GM21423 (cell line): Measurements from ENCODE around the gene AIMP2.
"Not testable (repeated sequence)": the region's sequence is repeated elsewhere in the genome, so short reads cannot be mapped to it uniquely, and the experiment has no call there.

Experiments used
- ATAC-seq: cut with Tn5 transposase; IDR thresholded peaks from one replicate; pipeline ENCODE4 v1.9.1; 2021; ENCODE audit warnings: mild to moderate bottlenecking, moderate library complexity; ENCODE audit not compliant: unreplicated experiment

Gene AIMP2

GRCh38 chr7:6026011-6026819, 17.1 kb downstream of the AIMP2 start:
- peak; percentile 87 for ATAC-seq

- ATAC-seq = no peak
Observed at GRCh38 chr7:6026820-6027311, 17.8 kb downstream of the AIMP2 start.

GRCh38 chr7:6027806-6028365, 18.8 kb downstream of the AIMP2 start:
- no peak for ATAC-seq

GRCh38 chr7:6028563-6028962, 19.5 kb downstream of the AIMP2 start:
- no peak for ATAC-seq

- ATAC-seq = no peak
Observed at GRCh38 chr7:6030988-6031387, 21.9 kb downstream of the AIMP2 start, which contains the start of gene ANKRD61. ANKRD61 (plus strand) TSS chr7:6031376; CDS start chr7:6031376, 0 bp downstream.

GRCh38 chr7:6031567-6031966, 22.5 kb downstream of the AIMP2 start:
- ATAC-seq = no peak

- ATAC-seq = no peak
Observed at GRCh38 chr7:6032167-6032566, 23.1 kb downstream of the AIMP2 start.

- ATAC-seq = no peak
Observed at GRCh38 chr7:6032641-6033040, 23.6 kb downstream of the AIMP2 start.

- no peak for ATAC-seq
Observed at GRCh38 chr7:6035165-6035564, 26.1 kb downstream of the AIMP2 start.

GRCh38 chr7:6035686-6036085, 26.6 kb downstream of the AIMP2 start:
- ATAC-seq = no peak

- ATAC-seq = no peak
Observed at GRCh38 chr7:6049780-6050179, 40.7 kb downstream of the AIMP2 start.

- ATAC-seq = not testable (repeated sequence)
Observed at GRCh38 chr7:6051185-6051584, 42.1 kb downstream of the AIMP2 start.

- ATAC-seq = no peak
Observed at GRCh38 chr7:6056616-6057015, 47.5 kb downstream of the AIMP2 start.

GRCh38 chr7:6057316-6058129, 48.5 kb downstream of the AIMP2 start:
- no peak for ATAC-seq

- not testable (repeated sequence) for ATAC-seq
Observed at GRCh38 chr7:6059941-6060340, 50.9 kb downstream of the AIMP2 start.

- ATAC-seq = peak; percentile 85
Observed at GRCh38 chr7:6071406-6071805, 62.3 kb downstream of the AIMP2 start.
